ENCODE measurements around the gene GLP1R.

Gene GLP1R

DNA sequence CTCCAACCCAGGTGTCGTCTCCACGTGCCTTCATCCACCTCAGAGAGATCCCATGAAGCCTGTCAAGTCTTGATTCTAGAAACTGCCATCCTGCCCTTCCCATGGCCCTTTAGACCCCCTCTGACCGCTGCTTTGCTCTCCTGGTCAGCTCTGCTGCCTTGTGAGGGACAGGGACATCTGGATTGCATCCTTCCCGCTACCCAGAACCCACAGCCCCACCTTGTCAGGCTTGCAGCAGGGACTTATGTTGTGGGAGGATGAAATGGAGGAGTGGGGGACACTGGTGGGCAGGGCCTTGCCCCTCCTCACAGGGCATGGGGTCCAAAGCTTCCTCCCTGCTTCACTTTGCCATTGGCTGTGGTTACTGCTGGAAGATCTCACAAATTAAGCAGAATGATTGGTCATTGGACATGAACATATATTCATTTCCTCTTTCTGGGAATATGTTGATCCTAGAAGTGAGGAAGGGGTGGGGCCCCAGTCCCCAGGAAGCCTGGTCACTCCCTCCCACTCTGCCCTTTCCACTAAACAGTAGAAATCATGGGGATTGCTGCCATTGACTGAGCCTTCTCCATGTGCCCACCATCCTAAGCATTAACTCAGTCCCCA is 4.5 kb downstream of the GLP1R start:
- H3K4me3 ChIP-seq (ENCODE audit: low read depth, low read length) = no peak overlapping the region
- TF ChIP-seq, protein P1, sequence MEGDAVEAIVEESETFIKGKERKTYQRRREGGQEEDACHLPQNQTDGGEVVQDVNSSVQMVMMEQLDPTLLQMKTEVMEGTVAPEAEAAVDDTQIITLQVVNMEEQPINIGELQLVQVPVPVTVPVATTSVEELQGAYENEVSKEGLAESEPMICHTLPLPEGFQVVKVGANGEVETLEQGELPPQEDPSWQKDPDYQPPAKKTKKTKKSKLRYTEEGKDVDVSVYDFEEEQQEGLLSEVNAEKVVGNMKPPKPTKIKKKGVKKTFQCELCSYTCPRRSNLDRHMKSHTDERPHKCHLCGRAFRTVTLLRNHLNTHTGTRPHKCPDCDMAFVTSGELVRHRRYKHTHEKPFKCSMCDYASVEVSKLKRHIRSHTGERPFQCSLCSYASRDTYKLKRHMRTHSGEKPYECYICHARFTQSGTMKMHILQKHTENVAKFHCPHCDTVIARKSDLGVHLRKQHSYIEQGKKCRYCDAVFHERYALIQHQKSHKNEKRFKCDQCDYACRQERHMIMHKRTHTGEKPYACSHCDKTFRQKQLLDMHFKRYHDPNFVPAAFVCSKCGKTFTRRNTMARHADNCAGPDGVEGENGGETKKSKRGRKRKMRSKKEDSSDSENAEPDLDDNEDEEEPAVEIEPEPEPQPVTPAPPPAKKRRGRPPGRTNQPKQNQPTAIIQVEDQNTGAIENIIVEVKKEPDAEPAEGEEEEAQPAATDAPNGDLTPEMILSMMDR (IDR thresholded peaks at IDR 0.05; ENCODE audit: borderline replicate concordance, insufficient read depth, low read depth, low read length) = no peak

DNA sequence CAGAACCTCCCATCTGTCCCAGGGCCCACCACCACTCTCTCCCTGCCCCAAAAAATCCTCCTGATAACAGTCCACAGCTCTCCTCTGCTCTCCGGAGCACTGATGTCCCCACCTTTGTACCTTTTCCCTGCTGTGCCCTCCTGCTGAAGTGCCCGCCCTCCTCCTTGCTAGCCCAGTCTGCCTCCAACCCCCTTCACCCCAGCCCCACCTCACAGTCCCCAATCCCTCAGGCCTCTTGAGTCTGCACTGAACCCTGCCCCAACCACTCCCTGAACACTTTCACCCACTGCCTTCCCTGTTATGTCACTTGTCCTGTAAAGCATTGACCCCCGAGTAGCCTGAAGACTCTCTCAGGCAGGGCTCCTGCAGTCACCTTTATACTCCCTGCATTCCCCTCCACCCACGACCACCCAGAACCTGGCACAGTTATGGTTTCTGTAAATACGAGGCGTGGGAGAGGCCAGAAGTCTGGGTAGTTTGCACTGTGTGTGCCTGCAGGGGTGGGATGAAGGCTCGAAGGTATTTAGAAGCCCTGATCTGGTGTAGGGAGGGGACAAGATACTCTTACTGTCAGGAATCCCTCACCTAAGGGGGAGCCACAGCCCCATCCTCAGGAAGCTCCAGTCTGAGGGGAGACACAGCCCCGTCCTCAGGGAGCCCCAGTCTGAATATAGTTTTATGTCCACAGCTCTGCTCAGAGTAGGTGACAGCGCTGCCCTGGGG is 5.4 kb downstream of the GLP1R start:
- TF ChIP-seq, protein P1 (IDR thresholded peaks at IDR 0.05; ENCODE audit: borderline replicate concordance, insufficient read depth, low read depth, low read length) = no peak
- H3K4me3 ChIP-seq (ENCODE audit: low read depth, low read length) = no peak overlapping the region

DNA sequence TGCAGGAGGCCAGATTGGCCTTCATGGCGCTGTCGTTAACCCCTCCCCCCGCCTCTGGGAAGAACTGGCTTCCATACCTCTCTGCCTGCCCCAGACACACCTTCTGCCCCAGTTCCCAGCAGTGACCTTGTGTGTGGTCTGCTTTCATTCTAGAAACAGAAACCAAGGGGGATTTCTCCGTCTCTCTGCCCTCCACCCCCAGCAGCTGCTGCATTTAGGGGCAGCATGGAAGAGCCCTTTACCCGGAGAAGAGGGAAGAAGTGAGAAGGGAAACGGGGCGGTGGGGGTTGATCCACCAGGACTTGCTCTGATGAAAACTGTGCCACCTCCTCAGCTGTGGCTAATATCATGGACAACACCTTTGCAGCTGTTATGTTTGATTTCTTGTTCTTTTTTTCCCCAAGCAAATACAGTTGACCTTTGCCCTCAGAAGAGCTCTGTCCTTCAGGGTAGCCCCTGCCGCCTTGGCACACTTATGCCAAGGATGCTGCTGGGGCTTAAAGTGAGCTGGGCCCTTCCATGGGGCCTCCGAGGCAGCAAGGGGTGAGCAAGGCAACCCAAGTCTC is 6.1 kb downstream of the GLP1R start:
- TF ChIP-seq, protein P1 (IDR thresholded peaks at IDR 0.05; ENCODE audit: borderline replicate concordance, insufficient read depth, low read depth, low read length) = no peak
- no peak overlapping the region for H3K4me3 ChIP-seq (ENCODE audit: low read depth, low read length)

DNA sequence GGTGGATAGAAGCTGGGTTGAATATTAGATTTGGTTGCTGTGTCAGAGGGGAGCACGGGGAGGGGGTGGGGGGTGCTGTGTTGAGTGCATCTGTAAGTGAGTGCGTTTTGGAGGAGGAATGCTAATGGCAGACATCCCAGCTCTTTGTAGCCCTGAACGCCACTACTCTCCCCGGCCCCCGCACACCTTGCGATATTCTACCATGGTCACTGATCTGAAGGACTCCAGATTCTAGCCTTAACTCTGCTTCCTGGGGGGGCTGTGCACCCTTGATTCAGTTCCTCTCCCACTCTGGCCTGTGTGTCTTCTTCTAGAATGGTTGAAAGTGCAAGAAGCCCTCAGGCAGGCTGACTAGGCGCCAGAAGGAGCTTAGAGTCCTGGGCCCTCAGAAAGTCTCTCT is 7.1 kb downstream of the GLP1R start:
- TF ChIP-seq, protein P1 (IDR thresholded peaks at IDR 0.05; ENCODE audit: borderline replicate concordance, insufficient read depth, low read depth, low read length) = no peak
- H3K4me3 ChIP-seq (ENCODE audit: low read depth, low read length) = no peak overlapping the region

DNA sequence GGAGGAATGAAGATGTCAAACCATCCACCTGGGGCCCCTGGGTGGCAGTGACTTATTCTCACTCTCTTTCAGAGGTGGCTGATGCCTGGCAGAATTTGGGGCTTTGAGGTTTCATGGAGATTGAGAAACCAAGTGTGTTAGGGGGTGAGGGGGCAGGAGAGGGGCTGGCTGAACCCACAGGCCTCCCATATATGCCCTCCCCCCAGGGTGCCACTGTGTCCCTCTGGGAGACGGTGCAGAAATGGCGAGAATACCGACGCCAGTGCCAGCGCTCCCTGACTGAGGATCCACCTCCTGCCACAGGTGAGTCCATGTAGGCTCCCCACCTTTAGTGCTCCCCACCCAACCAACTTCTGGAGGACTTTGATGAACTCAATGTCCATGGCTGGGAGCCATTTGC is 7.6 kb downstream of the GLP1R start:
- TF ChIP-seq, protein P1 (IDR thresholded peaks at IDR 0.05; ENCODE audit: borderline replicate concordance, insufficient read depth, low read depth, low read length) = no peak
- no peak overlapping the region for H3K4me3 ChIP-seq (ENCODE audit: low read depth, low read length)

DNA sequence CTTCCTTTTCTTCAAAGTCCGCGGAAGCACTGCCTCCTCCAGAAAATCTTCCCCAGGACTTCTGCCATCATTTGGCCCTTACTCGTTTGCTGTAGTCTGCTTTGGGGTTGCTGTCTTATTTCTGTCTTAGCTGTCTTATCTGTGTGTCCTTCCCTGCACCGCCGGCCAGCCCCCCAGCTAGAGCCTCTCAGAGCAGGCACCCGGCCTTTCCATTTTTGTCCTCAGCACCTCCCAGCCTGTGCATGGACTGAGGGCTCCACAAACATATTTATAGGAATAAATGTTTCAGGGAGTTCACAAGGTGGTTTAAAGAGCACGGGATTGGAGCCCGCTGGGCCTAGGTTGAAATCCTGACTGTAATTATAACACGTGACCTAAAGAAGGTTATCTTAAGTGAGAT is 8.1 kb downstream of the GLP1R start:
- H3K4me3 ChIP-seq (ENCODE audit: low read depth, low read length) = no peak overlapping the region
- TF ChIP-seq, protein P1 (IDR thresholded peaks at IDR 0.05; ENCODE audit: borderline replicate concordance, insufficient read depth, low read depth, low read length) = no peak

Measured in GM12875 (cell line).